Endothelial cell of umbilical vein (primary cell): ENCODE data around the gene NT5C.

Experiments used
- CTCF ChIP-seq, 2 donors: IDR thresholded peaks; 1 replicate in 1 of 2; 2 replicates in 1 of 2; pipeline ENCODE4 v1.5.1; 2011; ENCODE audit warnings: low read length in 2 of 2, mild to moderate bottlenecking in 2 of 2, moderate library complexity in 2 of 2, control low read depth in 1 of 2, inconsistent platforms in 1 of 2, low read depth in 1 of 2; ENCODE audit not compliant: insufficient read depth in 1 of 2; ENCODE audit errors: extremely low read depth in 1 of 2
- EZH2 ChIP-seq: IDR thresholded peaks from 2 replicates; pipeline ENCODE4 v1.6.1; 2012; ENCODE audit warnings: borderline replicate concordance, low read depth, mild to moderate bottlenecking, moderate library complexity, low read length, inconsistent platforms; ENCODE audit not compliant: severe bottlenecking
- FOS ChIP-seq: IDR thresholded peaks from 2 replicates; pipeline ENCODE4 v1.6.1; 2011; ENCODE audit warnings: mild to moderate bottlenecking, low read length, moderate library complexity, borderline replicate concordance; ENCODE audit not compliant: insufficient read depth
- MAX ChIP-seq: IDR thresholded peaks from 2 replicates; pipeline ENCODE4 v1.6.1; 2011; ENCODE audit not compliant: insufficient read depth, insufficient read length
- POLR2A ChIP-seq: IDR thresholded peaks from 2 replicates; pipeline ENCODE4 v1.6.1; 2012; ENCODE audit warnings: low read depth, mild to moderate bottlenecking, control low read depth, low read length

GRCh38 chr17:75146592-75146991 lies 15.1 kb upstream of the NT5C start:
- TF ChIP-seq CTCF (IDR thresholded peaks at IDR 0.05; ENCODE audit: extremely low read depth in 1 of 2, insufficient read depth in 1 of 2, low read depth in 1 of 2, low read length in 2 of 2) (no peak), EZH2 (no peak), MAX (no peak), FOS (no peak), POLR2A (no peak)
